GM18907 (cell line): ENCODE measurements around the gene GZF1.
A peak's percentile ranks its signal among the peaks of the same experiment; 100 is the strongest.
"Not testable (repeated sequence)": the region's sequence is repeated elsewhere in the genome, so short reads cannot be mapped to it uniquely, and the experiment has no call there.

Experiments used
- ATAC-seq: cut with Tn5 transposase; IDR thresholded peaks from one replicate; pipeline ENCODE4 v1.9.1; 2021; ENCODE audit warnings: mild to moderate bottlenecking, moderate library complexity; ENCODE audit not compliant: unreplicated experiment

The GZF1 gene

DNA sequence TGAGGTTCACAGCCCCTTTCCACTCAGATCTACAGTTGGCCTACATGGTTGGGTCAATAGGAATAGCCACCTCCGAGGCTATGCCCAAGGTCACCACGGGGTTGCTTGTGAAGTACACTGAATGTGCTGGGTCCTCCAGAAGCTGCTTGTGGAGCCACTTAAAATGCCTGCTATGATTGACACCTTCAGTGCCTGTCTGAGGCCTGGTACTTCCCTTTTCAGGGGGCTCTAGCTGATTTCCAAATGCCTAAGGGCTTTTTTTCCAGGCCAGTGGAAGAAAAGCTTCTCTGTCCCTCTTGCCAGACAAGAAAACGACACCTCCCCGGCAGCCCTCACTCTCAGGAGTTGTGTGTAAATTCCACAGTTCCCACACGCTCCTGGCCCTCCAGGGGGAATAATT, 17.6 kb upstream of the GZF1 start:
- no peak for ATAC-seq

DNA sequence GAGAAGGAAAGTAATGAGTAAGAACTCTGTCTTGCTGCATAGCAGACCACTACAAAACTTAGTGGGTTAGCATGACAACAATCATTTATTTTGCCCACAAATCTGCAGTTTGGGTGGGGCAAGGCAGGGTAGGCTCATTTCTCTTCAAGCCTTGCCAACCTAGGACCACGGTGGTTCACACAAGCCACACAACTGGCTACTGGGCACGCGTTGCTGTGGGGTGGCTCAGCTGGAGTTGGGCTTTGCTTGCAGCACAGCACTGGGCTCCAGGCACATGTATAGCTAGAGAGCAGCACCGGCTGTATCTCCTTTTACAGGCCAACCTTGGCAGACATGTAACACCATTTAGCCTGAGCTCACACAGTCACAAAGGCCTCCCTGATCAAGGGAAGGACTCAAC, 16.0 kb upstream of the GZF1 start:
- ATAC-seq: no peak

DNA sequence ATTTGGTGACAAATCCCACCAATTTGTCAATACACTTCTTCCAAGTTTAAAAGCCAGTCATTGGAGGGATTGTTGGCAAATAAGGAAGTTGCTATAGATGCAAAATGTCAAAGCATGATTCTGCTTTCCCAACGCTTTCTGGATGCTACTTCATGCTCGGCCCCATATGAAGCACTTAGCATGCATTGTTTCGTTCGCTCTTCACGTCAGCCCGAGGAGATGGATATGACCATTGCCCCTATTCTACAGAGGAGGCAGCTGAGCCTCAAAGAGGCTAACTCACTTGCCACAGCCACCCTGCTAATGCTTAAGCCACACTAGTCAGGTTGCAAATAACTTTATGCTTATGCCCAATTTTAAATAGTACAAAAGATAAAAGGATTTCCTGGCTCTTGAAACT, 14.2 kb upstream of the GZF1 start:
- no peak for ATAC-seq

DNA sequence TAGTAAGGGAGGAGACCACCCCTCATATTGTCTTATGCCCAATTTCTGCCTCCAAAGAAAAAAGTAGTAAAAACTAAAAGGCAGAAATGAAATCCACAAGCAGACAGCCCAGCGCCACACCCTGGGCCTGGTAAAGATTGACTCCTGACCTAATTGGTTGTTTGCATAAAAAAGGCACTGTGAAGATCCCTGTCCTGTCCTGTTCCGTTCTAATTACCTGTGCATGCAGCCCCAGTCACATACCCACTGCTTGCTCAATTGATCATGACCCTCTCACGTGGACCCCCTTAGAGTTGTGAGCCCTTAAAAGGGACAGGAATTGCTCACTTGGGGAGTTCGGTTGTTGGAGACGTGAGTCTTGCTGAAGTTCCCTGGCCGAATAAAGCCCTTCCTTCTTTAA, 13.5 kb upstream of the GZF1 start:
- ATAC-seq: not testable (repeated sequence)

DNA sequence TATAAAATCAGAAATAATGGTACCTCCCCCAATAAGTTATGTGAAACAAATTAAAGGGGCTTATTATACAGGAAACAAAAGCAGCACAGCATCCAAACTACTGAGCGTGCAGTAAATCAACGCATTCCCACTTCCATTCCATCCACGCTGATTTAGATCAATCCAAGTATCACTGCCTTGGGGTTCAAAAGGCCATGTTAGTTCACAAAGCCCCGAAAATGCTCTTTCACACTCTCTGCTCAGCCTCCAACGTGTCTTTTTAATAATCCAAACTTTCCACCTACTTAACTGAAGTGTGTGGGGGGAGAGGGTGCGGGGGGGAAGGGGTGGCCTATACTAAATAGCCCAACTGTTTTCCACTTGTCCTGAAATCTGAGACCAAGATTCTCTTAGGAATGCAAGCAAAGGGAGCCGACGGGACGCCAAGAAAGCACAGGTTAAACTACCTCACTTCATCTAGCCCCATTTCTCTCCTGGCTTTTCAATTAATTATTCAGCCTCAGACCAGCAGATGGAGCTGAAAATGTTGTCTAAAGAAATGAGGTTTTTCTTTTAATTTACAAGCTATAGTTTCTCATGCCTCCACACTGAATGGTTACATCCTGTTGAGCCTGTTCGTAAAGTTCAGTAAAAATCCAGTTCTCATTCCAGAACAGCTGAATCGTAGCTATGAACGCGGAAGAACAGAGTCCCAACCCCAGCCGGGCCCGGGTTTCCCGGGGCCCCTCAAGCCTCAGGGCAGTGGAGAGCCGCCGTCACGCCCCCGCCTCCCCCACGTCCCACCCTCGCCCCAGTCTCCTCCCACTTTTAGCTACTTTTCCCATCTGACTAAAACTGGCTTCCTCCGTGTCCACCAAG, 12.4 kb upstream of the GZF1 start:
- ATAC-seq: peak; percentile 45

DNA sequence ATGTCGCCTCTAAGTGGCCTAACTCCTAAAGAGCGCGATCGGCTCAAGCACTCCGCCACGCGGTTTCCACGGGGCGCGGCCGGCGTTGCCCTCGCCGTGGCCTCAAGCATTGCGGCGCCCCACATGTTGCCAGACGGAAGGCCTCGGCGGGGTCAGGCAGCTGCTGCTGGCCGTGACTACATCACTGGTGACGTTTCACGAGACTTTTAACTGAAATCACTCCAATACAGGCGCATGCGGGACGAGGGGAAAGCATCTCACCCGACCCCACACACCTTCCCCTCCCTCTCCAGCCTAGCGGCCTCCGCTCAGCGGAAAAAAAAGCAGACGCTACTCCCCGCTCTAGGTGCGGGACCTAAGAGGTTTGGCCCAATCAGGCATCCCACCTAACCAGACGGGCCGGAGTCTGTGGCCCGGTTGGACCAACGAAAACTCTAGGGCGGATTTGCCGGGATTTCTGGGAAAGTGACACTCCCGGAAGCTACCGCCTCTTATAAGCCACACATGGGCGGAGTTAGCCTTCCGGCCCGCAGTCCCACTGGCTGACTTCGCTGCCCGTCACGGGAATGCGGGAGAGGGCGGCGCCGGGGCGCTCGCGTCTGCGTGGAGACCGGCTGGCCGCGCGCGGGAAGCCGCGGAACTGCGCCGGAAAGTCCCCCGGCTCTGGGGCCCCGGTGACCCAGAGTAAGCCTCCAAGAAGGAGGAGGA, 11.6 kb upstream of the GZF1 start, which contains the start of gene NXT1:
NXT1 (plus strand) TSS at position 596 of the 708 bp plus-strand sequence. CDS start 3,251 bp downstream, outside the sequence.
- ATAC-seq: peak; percentile 88

DNA sequence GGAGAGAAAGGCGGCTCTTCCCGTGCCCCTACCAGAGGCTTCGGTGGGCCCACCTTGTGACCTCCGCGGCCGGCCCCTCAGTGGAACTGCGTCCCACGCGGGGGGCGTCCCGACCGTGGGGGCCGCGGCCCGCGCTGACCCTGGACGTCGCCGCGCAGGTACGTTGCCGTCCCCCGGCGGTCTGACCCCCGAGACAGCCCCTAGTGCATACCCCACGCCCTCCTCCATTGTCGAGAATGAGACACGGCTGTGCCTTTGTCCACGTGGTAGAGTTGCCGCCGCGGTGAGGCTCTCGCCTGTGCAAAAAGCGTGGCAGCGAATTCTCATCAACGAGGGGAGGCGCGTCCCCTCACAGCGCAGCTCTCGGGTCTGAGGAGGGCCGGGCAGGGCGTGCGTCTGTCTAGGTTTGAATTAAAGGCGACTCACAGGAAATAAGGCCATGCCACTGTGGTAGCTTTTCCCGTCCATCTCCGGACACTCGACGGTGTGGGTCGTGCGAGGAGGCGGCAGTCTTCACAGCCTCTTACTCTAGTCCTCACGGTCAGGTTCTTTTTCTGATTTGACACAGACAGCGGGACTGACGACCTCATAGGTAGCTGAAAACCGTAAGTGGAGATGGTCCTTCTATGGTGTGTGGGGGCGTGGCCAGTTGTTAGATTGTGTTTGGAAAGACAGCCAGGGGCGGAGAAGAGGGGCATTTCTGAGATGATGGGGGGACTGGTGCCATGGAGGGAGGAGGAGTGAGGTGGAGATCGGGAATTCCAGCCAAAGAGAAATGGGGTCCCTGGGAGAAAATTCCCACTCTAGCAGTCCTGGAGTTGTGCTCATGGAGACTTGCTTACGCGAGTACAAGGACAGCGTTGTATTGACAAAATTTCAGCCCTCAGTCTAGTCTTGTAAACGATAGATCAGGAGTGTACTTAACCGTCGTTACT, 10.8 kb upstream of the GZF1 start:
- ATAC-seq: peak; percentile 30

DNA sequence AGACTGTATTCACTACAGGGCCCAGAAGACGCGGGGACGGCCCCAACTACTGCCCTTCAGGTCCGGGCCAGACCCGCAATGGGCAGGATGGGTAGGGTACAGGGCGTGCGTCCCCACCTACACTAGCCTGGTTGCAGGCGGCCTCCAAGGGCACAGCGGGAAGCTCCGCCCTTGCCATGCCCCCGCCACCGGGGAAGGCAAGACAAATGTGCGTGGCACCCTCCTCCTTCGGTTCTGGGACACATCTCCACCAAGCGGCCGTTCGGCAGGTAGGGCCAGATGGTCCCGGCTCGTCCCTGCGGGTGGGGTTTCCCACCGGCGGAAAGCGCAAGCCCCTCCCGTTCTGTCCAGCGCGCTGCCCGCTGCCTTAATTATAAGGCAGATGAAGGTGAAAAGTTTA, 5.8 kb upstream of the GZF1 start:
- no peak for ATAC-seq

DNA sequence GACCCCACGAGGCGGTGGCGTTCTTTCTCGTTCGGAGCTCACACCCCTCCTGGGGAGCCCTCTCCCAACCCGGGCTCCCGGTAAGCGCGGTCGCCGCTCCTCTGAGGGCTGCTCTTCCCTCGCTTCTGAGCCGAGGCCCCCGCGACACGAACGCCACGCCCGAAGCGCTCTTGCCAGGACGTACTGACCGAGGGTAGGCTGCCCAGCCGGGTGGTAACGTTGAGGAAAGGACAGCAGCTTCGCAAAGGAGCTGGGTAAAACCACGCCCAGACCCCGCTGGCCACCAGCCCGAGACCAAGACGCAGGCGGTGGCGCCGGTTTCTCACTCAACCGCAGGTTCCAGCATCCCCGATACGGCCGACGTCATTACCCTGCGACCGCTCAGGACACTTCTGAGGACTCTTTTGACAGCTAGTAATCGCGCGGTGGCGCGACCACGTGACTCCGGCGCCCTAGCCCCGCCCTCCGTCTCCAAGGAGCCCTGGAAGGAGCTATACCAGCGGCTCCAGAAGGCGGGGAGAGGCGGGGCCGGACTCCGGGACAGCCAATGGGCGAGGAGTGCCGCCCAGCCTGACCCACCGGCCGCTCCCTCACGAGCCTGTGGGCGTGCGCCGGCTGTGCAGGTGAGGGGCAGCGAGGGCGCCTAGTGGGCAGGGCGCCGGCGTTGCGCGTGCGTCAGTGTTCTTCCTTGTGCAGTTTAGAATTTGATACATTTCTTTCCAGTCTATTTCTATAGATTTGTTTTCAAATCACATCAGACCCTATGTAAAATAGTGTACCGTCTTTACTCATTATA, 4.0 kb upstream of the GZF1 start:
- ATAC-seq: peak; percentile 79

DNA sequence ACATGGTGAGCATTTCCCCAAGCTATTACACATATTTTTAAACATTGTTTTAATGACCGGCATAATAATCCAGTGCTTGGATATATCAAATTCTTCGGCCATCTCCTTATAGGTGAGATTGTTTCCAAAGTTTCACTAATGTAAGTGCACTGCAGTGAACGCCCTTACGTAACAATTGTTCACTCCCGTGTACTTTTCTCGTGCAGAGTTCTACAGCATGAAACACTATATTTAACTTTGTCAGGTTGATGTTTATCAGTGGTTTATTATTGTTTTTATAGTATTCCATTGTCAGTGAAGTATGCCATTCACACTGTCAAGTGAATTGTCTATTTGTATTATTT, 3.4 kb upstream of the GZF1 start:
- ATAC-seq: no peak

DNA sequence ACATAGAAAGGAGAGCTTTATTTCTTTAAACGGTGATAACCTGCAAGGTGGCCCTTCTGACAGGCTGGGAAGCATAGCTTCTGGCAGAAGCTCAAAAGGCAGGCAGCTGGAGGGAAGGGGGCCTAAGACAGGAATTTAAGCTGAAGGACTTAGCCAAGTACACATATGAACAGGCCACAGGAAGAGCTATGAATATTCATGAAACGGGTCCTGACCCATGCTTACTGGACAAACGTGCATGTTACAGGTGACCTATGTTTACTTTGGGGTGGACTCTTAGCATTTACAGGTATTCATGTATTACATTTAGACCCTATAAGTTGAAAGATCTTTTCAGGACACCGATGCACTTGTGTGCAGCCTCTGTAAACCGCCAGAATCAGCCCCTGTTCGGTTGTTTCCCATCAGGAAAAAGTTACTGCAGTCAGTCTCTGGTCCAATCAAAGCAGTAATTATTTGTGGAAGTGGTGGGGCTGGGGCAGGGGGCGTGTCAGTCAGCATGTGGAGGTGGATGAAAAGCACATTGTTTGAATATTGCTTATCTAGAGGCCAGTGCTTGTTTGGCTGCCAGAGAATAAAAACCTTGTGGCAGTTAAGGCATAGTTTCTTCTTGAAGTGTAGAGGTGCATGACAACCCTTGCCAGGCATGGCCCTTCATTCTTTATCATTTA, 2.9 kb upstream of the GZF1 start:
- no peak for ATAC-seq

DNA sequence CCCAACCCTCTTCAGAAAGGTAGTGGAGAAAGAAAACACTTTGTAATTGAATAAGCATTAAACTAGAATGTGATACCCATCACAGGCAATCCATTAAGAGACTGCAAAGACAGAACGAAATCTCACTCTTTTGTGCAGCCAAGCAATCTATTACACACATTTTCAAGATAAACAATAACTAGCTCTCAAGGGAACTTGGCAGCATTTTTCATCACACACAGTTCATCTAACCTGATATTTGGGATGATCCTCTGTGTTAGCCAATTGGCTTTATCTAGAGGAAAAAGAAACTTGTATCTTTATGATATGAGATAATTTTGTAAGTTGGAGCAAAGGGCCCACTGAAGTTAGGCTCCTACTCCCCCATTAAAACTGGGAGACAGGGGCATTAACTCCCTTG, 1.5 kb upstream of the GZF1 start:
- no peak for ATAC-seq

DNA sequence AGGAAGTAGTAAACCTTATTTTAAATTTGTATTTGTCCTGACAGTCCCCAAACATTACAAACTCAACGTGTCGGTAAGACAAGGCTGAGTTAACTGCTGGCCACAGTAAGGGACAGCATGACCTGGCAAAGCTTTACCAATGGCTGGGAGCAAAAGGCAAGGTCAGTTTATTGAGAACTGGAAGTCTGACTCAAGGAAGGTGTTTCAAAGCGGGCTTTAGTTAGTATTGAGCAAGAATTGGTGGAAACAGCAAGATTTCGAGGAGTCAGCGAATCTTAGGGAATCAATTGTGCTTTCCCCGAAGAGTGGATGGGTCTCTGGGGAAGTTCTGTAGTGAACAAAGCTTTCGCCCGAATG, 885 bp upstream of the GZF1 start:
- ATAC-seq: no peak

DNA sequence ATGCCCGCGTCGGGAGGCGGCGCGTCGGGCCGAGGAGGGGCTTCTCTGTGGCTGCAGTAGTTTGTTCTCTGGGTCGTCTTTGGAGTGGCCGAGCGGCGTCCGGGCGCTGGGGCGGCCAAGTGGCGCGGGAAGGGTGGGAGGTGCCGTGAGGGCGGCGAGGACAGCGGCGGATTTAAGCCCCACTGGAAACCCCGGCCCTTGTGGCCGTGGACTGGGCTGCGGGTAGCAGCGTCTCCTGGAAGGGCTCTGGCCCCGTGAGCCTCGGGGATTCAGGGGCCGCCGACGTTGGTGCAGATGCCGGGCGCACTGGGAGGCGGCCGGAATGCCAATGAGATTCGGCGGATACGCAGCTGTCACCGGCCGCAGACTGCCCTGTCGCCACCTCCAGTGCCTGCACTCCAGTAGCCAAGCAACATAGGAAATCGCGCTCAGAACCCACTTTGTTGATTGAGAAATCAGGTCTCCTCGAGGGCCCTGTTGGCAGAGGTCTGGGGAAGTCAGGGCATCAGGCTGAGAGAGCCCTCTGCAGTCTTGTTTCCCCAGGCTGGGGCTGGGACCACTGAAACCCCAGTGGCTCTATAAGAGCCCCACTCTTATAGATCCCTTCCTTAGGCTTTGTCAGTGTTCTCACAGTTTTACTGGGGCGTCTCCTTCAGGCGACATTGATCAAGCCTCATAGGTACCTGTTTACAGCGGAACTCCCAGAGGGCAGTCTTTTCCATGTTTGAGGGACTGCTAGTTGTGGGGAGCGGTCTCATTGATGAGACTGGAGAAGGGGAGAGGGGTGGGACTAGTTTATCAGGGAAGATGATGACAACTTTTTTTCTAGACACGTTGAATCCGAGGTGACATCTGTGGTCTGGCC, 642 bp downstream of the GZF1 start:
- peak; percentile 19 for ATAC-seq

DNA sequence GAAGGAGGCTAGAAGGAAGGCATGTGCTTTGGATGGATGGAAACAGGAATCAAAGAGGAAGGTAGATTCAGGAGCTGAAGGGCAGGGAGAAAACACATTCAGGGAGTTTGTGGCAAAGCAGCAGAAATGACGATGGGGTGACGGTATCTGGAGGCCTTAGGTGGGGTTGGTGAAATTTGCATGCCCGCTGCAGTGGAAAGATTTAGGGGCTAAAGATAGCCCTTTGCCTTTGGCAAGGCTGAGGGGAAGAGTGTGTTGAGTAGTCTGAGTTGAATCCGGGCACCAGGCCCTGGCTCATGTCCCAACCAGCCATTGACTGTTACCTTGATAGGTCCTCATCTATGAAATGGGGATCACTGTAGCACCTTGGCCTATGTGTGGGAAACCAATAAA, 1.3 kb downstream of the GZF1 start:
- no peak for ATAC-seq

DNA sequence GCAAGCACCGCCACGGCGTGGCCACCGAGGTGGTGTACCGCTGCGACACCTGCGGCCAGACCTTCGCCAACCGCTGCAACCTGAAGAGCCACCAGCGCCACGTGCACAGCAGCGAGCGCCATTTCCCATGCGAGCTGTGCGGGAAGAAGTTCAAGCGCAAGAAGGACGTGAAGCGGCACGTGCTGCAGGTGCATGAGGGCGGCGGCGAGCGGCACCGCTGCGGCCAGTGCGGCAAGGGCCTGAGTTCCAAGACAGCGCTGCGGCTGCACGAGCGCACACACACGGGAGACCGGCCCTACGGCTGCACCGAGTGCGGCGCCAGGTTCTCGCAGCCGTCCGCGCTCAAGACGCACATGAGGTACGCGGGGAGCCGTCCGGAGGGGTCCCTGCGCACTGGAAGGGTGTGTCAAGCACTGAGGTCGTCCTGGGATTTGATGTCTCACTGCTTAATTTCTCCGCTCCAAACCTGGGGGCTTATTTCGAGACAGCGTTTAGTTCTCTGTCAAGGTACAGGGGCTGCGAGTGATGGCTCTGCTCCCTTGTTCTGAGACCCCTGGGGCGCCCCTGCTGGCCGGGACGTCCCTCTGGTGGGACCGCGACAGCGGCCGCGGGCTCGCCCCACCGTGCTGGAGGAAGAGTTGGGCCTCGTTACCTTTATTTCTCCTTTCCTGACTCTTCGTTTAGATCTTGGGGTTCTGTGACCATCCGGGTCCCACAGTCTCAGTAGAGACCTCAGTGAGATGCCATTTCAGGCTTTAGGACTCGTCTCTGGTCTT, 3.6 kb downstream of the GZF1 start:
- ATAC-seq: no peak

DNA sequence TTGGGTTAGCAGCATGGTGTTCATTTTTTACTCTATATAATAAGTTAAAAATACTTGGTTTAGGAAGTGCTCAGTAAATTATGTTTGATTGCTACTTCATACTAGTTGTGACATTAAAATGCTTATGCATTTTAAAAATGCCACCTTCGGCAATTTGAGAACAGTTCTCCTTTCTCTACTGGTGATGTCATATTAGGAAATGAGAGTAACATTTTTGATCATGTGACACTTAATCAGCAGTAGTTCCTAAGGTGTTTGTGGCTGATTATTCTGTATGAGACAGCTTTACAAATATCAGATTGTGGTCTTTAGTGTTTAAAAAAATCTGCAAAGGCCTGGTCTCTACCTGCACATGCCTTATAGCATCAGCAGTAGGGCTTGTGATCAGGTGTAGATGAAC, 4.4 kb downstream of the GZF1 start:
- ATAC-seq: no peak

DNA sequence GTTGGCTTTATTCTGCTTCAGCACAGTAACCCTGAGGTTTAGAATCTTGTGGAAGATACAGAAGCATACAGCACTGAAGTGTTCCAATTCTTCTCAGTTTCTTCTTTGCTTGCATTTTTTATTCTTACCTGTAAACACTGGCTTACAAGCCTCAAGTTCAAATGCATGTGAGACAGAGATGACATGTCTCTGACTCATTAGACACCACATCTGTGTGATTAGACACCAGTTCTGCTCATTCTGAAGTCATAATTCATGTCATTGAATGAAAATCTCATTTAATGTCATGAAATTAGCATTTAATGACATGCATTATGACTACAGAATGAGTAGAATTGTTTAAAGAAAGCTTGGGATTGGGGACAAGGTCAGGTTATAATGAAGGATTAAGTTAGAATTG, 5.8 kb downstream of the GZF1 start:
- no peak for ATAC-seq
